Mesenchymal stem cell (in vitro differentiated cells and primary cell): ENCODE measurements around the gene MAP3K4.

Source experiments
- DNase-seq: peaks from one replicate; pipeline ENCODE4 v3.0.0-alpha.2; 2013
- H2AFZ ChIP-seq: one replicate; pipeline ENCODE4 v1.6.1; 2013; ENCODE audit warnings: low read depth, mild to moderate bottlenecking, control low read depth, inconsistent platforms, low read length, moderate library complexity
- H2AK5ac ChIP-seq: 2 replicates; pipeline ENCODE4 v1.6.1; 2013; ENCODE audit warnings: low read length, moderate library complexity, mild to moderate bottlenecking, inconsistent platforms; ENCODE audit not compliant: severe bottlenecking
- H2BK120ac ChIP-seq: one replicate; pipeline ENCODE4 v1.6.1; 2013; ENCODE audit warnings: low read depth, mild to moderate bottlenecking, inconsistent platforms, low read length, moderate library complexity
- H2BK12ac ChIP-seq, 2 experiments: one replicate each; pipeline ENCODE4 v1.6.1; 2013; ENCODE audit warnings: inconsistent platforms in 2 of 2, low read length in 2 of 2, mild to moderate bottlenecking in 2 of 2, moderate library complexity in 2 of 2, control low read depth in 1 of 2
- H2BK15ac ChIP-seq: one replicate; pipeline ENCODE4 v1.6.1; 2013; ENCODE audit warnings: mild to moderate bottlenecking, low read depth, inconsistent platforms; ENCODE audit not compliant: poor library complexity, severe bottlenecking
- H2BK5ac ChIP-seq: 2 replicates; pipeline ENCODE4 v1.6.1; 2013; ENCODE audit warnings: low read depth, mild to moderate bottlenecking, low read length, control low read depth, inconsistent platforms; ENCODE audit not compliant: poor library complexity, severe bottlenecking
- H3K14ac ChIP-seq, 2 experiments: one replicate each; pipeline ENCODE4 v1.6.1; 2013; ENCODE audit warnings: inconsistent platforms in 2 of 2, low read length in 2 of 2, control low read depth in 1 of 2, mild to moderate bottlenecking in 1 of 2, moderate library complexity in 1 of 2
- H3K18ac ChIP-seq, 2 experiments: one replicate each; pipeline ENCODE4 v1.6.1; 2013; ENCODE audit warnings: inconsistent platforms in 2 of 2, low read length in 2 of 2, control low read depth in 1 of 2, low read depth in 1 of 2, mild to moderate bottlenecking in 1 of 2
- H3K23ac ChIP-seq, 2 experiments: one replicate each; pipeline ENCODE4 v1.6.1; 2013; ENCODE audit warnings: inconsistent platforms in 2 of 2, low read length in 2 of 2, mild to moderate bottlenecking in 2 of 2, moderate library complexity in 2 of 2, control low read depth in 1 of 2
- H3K27ac ChIP-seq: 2 replicates; pipeline ENCODE4 v1.5.1; 2013; ENCODE audit warnings: mild to moderate bottlenecking, moderate library complexity, low read length, control low read depth, inconsistent platforms; ENCODE audit not compliant: poor library complexity, severe bottlenecking
- H3K27me3 ChIP-seq, 2 experiments: 2 replicates each; pipeline versions ENCODE4 v1.6.1 to v1.7.0; 2013; ENCODE audit warnings: low read length in 2 of 2, mild to moderate bottlenecking in 2 of 2, moderate library complexity in 2 of 2, control low read depth in 1 of 2, inconsistent platforms in 1 of 2; ENCODE audit not compliant: control insufficient read depth in 1 of 2, insufficient read depth in 1 of 2
- H3K36me3 ChIP-seq, 2 experiments: 2 replicates each; pipeline versions ENCODE4 v1.6.1 to v1.7.0; 2013; ENCODE audit warnings: low read length in 2 of 2, control low read depth in 1 of 2, inconsistent platforms in 1 of 2, low read depth in 1 of 2, mild to moderate bottlenecking in 1 of 2; ENCODE audit not compliant: insufficient read depth in 2 of 2, control insufficient read depth in 1 of 2
- H3K4ac ChIP-seq, 2 experiments: one replicate each; pipeline ENCODE4 v1.6.1; 2013; ENCODE audit warnings: inconsistent platforms in 2 of 2, low read length in 2 of 2, mild to moderate bottlenecking in 2 of 2, moderate library complexity in 2 of 2, control low read depth in 1 of 2, low read depth in 1 of 2
- H3K4me1 ChIP-seq: 2 replicates; pipeline ENCODE4 v1.6.1; 2013; ENCODE audit warnings: low read depth, low read length, control low read depth; ENCODE audit not compliant: control insufficient read depth, insufficient read depth
- H3K4me2 ChIP-seq: 2 replicates; pipeline ENCODE4 v1.6.1; 2013; ENCODE audit warnings: low read length, mild to moderate bottlenecking, inconsistent platforms; ENCODE audit not compliant: poor library complexity, severe bottlenecking
- H3K4me3 ChIP-seq, 2 experiments: 2 replicates each; pipeline versions ENCODE4 v1.5.1 to v1.7.0; 2013; ENCODE audit warnings: low read length in 2 of 2, mild to moderate bottlenecking in 2 of 2, control low read depth in 1 of 2, low read depth in 1 of 2; ENCODE audit not compliant: insufficient read depth in 1 of 2
- H3K79me1 ChIP-seq: replicated peaks from 2 replicates; pipeline ENCODE4 v1.6.1; 2013; ENCODE audit warnings: mild to moderate bottlenecking, control low read depth, low read length, inconsistent platforms; ENCODE audit not compliant: poor library complexity, severe bottlenecking
- H3K9ac ChIP-seq: 2 replicates; pipeline ENCODE4 v1.7.0; 2013; ENCODE audit warnings: mild to moderate bottlenecking, low read length, moderate library complexity
- H3K9me3 ChIP-seq: 2 replicates; pipeline ENCODE4 v1.7.0; 2013; ENCODE audit warnings: mild to moderate bottlenecking, low read length; ENCODE audit not compliant: control insufficient read depth
- H4K8ac ChIP-seq: one replicate; pipeline ENCODE4 v1.6.1; 2013; ENCODE audit warnings: inconsistent platforms, mild to moderate bottlenecking, low read length, moderate library complexity
- H4K91ac ChIP-seq: one replicate; pipeline ENCODE4 v1.6.1; 2013; ENCODE audit warnings: mild to moderate bottlenecking, low read length, inconsistent platforms
- WGBS: methylation state at CpG from one replicate; pipeline ENCODE4 v1.1.7; 2013; ENCODE audit warnings: mixed read lengths; 5-methylcytosine and 5-hydroxymethylcytosine counted together

The MAP3K4 gene

DNA sequence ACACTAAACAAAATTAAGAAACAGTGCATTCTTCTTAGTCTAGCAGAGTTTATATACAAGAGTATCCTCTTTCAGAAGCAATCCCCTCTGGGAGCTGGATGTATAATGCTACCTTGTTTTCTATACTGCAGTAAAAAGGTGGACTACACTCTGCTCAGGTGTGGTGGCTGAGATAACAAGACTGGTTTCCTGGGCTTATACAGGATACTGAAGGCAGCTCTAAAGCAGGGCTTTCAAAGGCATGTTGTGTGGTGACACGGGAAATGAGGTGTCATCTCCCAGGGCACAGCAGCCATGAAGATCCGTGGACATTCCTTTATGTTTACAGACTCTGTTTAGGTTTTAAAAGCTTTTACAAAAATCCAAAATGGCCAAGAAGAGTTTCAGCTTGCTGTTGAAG, 136.7 kb downstream of the MAP3K4 start:
- Histone ChIP-seq H3K9me3 (peaks cover 13% of the 10 kb centered on the region), H4K8ac (no peak overlapping the region), H3K4me1 (no peaks in the 10 kb centered on the region), H3K23ac (no peak overlapping the region), H2BK12ac (no peak overlapping the region), H4K91ac (no peak overlapping the region), H3K27ac (no peak overlapping the region), H3K4ac (no peak overlapping the region), H2AK5ac (no peak overlapping the region), H3K9ac (no peak overlapping the region), H2BK15ac (no peak overlapping the region), H2BK120ac (no peak overlapping the region), H3K79me1 (peaks cover 5% of the 10 kb centered on the region), H3K36me3 (peaks cover 24 to 62% of the 10 kb centered on the region in 2 experiments), H3K4me2 (no peak overlapping the region), H3K18ac (no peak overlapping the region), H3K27me3 (no peaks in the 10 kb centered on the region), H2BK5ac (no peak overlapping the region), H2AFZ (no peak overlapping the region), H3K14ac (no peak overlapping the region), H3K4me3 (no peak overlapping the region)
- no peak for DNase-seq
- WGBS = 100% methylated on average over 2 of the region's 2 CpGs

DNA sequence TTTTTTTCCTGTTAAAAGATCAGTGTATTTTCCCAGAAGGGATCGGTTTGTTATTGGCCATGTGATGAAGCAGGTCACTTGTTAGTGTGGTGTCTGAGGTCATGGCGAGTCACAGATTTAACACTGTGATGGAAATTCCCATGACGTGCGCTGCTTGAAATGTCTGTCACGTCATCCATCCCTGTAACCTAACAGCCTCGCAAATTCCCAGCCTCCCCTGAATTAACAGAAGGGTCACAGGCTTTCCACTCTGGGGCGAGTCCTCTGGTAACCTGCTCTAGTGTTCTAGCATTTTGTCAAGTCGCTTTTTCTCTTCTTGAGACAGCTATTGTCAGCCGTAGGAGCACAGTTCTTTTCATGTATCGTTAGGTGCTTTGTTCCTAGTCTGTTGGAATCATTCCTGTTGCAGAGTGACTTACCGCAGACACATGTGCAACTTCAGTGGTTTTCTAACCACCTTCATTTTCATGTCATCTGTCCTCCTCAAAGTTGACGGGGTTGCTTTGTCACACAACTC, 137.2 kb downstream of the MAP3K4 start:
- no peak overlapping the region for H2BK12ac ChIP-seq
- H3K23ac ChIP-seq = no peak overlapping the region
- WGBS = 92% methylated on average over 10 of the region's 12 CpGs
- H2BK15ac ChIP-seq = no peak overlapping the region
- H3K27ac ChIP-seq = no peak overlapping the region
- peaks cover 11% of the 10 kb centered on the region for H3K9me3 ChIP-seq
- no peak overlapping the region for H2AK5ac ChIP-seq
- H3K4me1 ChIP-seq = no peaks in the 10 kb centered on the region
- peaks cover 26 to 65% of the 10 kb centered on the region in 2 experiments for H3K36me3 ChIP-seq
- no peak overlapping the region for H3K4me3 ChIP-seq
- H3K9ac ChIP-seq = no peak overlapping the region
- H2BK5ac ChIP-seq = no peak overlapping the region
- no peak overlapping the region for H3K4me2 ChIP-seq
- H3K4ac ChIP-seq = no peak overlapping the region
- H3K18ac ChIP-seq = no peak overlapping the region
- no peaks in the 10 kb centered on the region for H3K27me3 ChIP-seq
- H4K8ac ChIP-seq = no peak overlapping the region
- no peak overlapping the region for H2AFZ ChIP-seq
- DNase-seq = peak; percentile 56
- no peak overlapping the region for H3K14ac ChIP-seq
- peaks cover 5% of the 10 kb centered on the region for H3K79me1 ChIP-seq
- H2BK120ac ChIP-seq = no peak overlapping the region
- H4K91ac ChIP-seq = no peak overlapping the region

DNA sequence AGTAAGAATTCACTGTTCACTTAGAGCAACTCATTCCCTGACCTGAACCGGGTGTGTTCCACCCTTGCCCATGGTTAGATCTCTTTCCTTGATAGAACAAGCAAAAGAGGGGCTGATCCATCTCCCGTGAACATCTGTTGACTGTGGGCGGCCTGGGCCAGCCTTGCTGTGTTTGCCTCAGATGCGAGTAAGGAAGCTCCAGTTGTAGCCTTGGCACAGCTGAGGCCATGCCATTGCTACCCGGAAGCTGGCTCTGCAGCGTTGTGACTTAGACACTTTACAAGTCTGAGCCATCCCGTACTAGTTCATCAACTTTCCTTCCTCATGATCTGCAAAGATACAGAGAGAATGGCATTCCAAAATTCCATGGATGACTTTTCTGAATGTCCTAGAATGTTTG, 139.0 kb downstream of the MAP3K4 start:
- Histone ChIP-seq H2AFZ (no peak overlapping the region), H3K18ac (no peak overlapping the region), H3K9ac (no peak overlapping the region), H3K79me1 (peaks cover 5% of the 10 kb centered on the region), H3K4me2 (no peak overlapping the region), H4K8ac (no peak overlapping the region), H3K4ac (no peak overlapping the region), H3K4me3 (no peak overlapping the region), H2BK120ac (no peak overlapping the region), H3K27me3 (no peaks in the 10 kb centered on the region), H2BK12ac (no peak overlapping the region), H2AK5ac (no peak overlapping the region), H2BK15ac (no peak overlapping the region), H3K14ac (no peak overlapping the region), H4K91ac (no peak overlapping the region), H3K9me3 (peaks cover 7% of the 10 kb centered on the region), H3K27ac (no peak overlapping the region), H3K36me3 (peaks cover 38 to 75% of the 10 kb centered on the region in 2 experiments), H2BK5ac (no peak overlapping the region), H3K23ac (no peak overlapping the region), H3K4me1 (no peaks in the 10 kb centered on the region)
- WGBS = over 99% methylated on average over 7 of the region's 7 CpGs
- DNase-seq = no peak

DNA sequence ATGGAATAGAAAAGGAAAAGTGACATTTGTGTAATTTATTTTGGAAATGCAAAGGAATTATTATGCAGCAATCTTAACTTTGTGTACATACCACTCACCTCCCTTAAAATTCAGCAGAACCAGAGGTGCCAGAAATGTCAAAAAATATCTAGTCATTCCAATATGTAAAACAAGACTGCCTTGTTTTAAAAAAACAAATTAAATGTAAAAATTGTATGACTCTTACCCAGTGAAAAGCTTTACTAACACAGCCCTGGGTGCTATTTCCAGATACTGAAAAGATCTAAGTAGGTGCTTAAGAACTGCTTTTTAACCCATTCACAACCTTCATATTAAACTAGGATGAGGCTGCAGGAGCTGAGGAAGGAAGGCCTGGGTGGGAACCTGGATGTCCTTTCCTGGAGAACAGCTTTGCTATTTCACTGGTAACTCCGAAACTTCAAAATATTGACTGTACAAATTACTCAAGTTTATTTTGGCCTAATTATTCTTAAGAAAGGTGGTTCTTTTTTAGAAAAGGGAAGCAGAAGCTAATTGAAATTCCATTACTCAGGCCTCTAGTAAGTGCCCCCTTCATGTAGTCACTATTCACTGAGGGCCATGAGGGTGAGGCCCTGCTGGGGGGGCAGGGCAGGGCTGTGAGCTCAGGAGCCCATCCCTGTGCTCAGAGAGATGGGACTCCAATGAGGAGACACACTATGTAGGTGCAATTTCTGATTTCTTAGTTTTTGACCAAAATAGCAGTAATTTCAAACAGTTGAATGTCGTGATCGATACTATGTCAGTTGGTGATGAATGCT, 139.6 kb downstream of the MAP3K4 start:
- 100% methylated on average over 2 of the region's 3 CpGs for WGBS
- H3K79me1 ChIP-seq = peaks cover 5% of the 10 kb centered on the region
- H3K4me2 ChIP-seq = no peak overlapping the region
- no peak overlapping the region for H3K4me3 ChIP-seq
- peaks cover 7% of the 10 kb centered on the region for H3K9me3 ChIP-seq
- no peak overlapping the region for H3K27ac ChIP-seq
- H2BK5ac ChIP-seq = no peak overlapping the region
- H3K9ac ChIP-seq = no peak overlapping the region
- no peak overlapping the region for H2AK5ac ChIP-seq
- no peak overlapping the region for H2BK12ac ChIP-seq
- no peak for DNase-seq
- no peaks in the 10 kb centered on the region for H3K4me1 ChIP-seq
- H3K14ac ChIP-seq = no peak overlapping the region
- H3K36me3 ChIP-seq = peaks cover 43 to 76% of the 10 kb centered on the region in 2 experiments
- no peak overlapping the region for H4K8ac ChIP-seq
- no peak overlapping the region for H4K91ac ChIP-seq
- H3K27me3 ChIP-seq = no peaks in the 10 kb centered on the region
- no peak overlapping the region for H3K4ac ChIP-seq
- no peak overlapping the region for H3K18ac ChIP-seq
- H3K23ac ChIP-seq = no peak overlapping the region
- no peak overlapping the region for H2BK15ac ChIP-seq
- no peak overlapping the region for H2AFZ ChIP-seq
- no peak overlapping the region for H2BK120ac ChIP-seq
